Effector memory CD4-positive, alpha-beta T cell (primary cell): Measurements from ENCODE around the gene OGN.
"Not testable (repeated sequence)": the region's sequence is repeated elsewhere in the genome, so short reads cannot be mapped to it uniquely, and the experiment has no call there.

Experiments used
- DNase-seq, 3 donors: peaks; one replicate each; pipeline ENCODE4 v3.0.0-alpha.2; 2020
- H3K27ac ChIP-seq: 2 replicates; pipeline ENCODE4 v1.7.0; 2013; ENCODE audit warnings: mild to moderate bottlenecking, low read length, moderate library complexity; ENCODE audit not compliant: insufficient read depth, poor library complexity, severe bottlenecking
- H3K27me3 ChIP-seq: replicated peaks from 2 replicates; pipeline ENCODE4 v1.7.0; 2013; ENCODE audit warnings: mild to moderate bottlenecking, low read length; ENCODE audit not compliant: insufficient read depth, control insufficient read depth, poor library complexity, severe bottlenecking
- H3K36me3 ChIP-seq: 2 replicates; pipeline ENCODE4 v1.7.0; 2013; ENCODE audit warnings: mild to moderate bottlenecking, low read length, moderate library complexity; ENCODE audit not compliant: control insufficient read depth, insufficient read depth
- H3K4me1 ChIP-seq: 2 replicates; pipeline ENCODE4 v1.7.0; 2013; ENCODE audit warnings: low read length, mild to moderate bottlenecking; ENCODE audit not compliant: control insufficient read depth, insufficient read depth, poor library complexity, severe bottlenecking
- H3K4me3 ChIP-seq: 2 replicates; pipeline ENCODE4 v1.7.0; 2013; ENCODE audit warnings: low read length, low read depth, mild to moderate bottlenecking; ENCODE audit not compliant: insufficient read depth, poor library complexity, severe bottlenecking
- H3K9me3 ChIP-seq: 2 replicates; pipeline ENCODE4 v1.7.0; 2013; ENCODE audit warnings: mild to moderate bottlenecking, low read length, moderate library complexity; ENCODE audit not compliant: control insufficient read depth

OGN gene

DNA sequence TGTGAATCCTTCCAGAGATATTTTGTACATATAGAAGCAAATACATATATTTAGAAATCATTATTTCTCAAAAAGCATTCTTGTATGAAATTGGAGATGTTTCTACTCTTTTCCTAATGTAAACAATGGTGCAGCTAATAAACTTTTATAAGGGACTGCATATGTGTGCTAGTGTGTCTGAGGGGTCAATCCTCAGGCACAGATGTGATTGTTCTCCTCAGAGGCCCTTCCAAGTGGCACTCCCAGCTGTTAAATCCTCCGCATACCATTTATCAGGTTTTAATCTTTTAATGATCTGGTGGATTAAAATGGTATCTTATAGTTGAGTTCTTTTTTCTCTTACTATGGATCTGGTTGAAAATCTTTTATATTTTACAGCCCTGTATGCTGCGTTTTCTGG is 25.5 kb upstream of the OGN start:
- H3K4me1 ChIP-seq = no peaks in the 10 kb centered on the region
- no peak for DNase-seq
- H3K4me3 ChIP-seq = no peak overlapping the region
- H3K27me3 ChIP-seq = no peaks in the 10 kb centered on the region
- no peaks in the 10 kb centered on the region for H3K36me3 ChIP-seq
- no peaks in the 10 kb centered on the region for H3K9me3 ChIP-seq
- H3K27ac ChIP-seq = no peak overlapping the region

DNA sequence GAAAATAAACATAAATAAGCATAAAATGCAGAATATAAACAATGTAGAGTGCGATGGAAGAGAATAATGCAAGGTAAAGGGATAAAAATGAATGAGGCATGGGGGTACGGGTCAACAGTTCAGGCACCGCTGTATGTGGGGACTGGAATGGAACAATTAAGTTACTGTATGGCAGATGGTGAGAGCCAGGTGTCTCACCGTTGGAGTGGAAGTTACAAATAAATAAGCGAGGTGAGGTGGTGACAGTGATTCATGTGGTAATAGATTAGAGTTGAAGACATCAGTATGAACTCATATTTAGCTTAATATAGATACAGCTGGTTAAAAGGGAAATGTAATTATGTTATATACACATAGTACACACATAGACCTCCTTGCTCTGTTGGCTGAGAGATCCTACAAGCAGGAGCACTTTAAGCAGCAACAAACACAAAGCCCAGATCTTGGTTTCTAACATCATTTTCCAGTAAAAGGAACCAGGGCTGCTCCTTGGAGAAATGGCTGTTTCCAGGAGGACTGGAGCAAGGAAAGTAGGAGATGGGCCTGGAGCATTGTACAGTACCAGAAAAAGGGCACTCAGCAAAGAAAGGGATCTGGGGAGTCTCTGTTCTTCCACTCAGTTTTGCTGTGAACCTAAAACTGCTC is 22.2 kb upstream of the OGN start:
- H3K27ac ChIP-seq = no peak overlapping the region
- DNase-seq = no peak
- H3K27me3 ChIP-seq = no peaks in the 10 kb centered on the region

DNA sequence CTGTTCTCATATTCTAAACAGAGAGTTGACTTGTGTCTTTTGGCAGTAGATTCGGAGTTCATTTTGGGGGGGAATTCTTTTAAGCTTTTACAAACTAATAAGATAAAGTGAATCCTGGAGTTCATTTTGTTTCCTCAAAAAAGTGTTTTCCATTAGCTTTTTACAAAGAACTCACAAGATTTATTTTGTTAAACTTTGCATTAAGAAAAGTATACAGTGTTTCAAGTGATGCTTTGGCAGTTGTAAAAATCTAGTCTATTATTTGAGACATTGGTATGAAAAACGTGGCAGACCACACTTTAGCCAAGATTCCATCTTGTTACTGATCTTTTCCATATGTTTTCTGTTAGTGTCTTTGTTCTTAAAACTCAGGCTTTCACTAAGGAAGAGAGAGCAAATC is 21.1 kb upstream of the OGN start:
- Histone ChIP-seq H3K4me3 (no peak overlapping the region), H3K9me3 (no peaks in the 10 kb centered on the region), H3K27ac (no peak overlapping the region), H3K4me1 (no peaks in the 10 kb centered on the region), H3K36me3 (no peaks in the 10 kb centered on the region), H3K27me3 (no peaks in the 10 kb centered on the region)
- no peak for DNase-seq

More for the DNA sequence above, 22.2 kb upstream of the OGN start:
- H3K36me3 ChIP-seq = no peaks in the 10 kb centered on the region
- no peaks in the 10 kb centered on the region for H3K9me3 ChIP-seq
- H3K4me3 ChIP-seq = no peak overlapping the region
- no peaks in the 10 kb centered on the region for H3K4me1 ChIP-seq

DNA sequence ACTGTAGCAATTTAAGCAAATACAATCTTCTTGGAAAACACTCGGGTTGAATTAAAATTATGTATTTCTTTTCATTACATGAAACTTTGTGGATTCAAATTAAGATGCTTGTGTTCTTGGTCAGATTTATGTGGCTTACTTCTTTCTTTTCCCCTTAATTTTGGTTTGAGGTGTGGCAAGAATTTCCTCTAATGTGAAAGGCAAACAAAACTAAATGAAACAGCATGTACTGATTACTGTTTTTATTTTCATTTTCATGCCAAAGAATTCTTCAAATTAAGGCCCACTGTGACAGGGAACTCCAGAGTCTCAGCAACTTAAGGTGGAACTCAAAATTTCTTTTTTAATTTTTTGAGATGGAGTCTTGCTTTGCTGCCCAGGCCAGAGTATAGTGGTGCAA is 20.0 kb upstream of the OGN start, which contains the start of gene OMD:
Gene OMD, minus strand, starts transcription at position 132 of the 400 bp plus-strand sequence. CDS start 6,913 bp downstream, outside the sequence.
- Histone ChIP-seq H3K4me1 (no peaks in the 10 kb centered on the region), H3K27ac (no peak within 1 kb of the TSS), H3K36me3 (no peaks in the 10 kb centered on the region), H3K27me3 (no peaks in the 10 kb centered on the region), H3K4me3 (no peak within 1 kb of the TSS), H3K9me3 (no peaks in the 10 kb centered on the region)
- DNase-seq = no peak

GRCh38 chr9:92423612-92424011 is 19.2 kb upstream of the OGN start:
- no peaks in the 10 kb centered on the region for H3K4me1 ChIP-seq
- H3K4me3 ChIP-seq = no peak overlapping the region
- no peak for DNase-seq
- no peaks in the 10 kb centered on the region for H3K9me3 ChIP-seq
- no peaks in the 10 kb centered on the region for H3K27me3 ChIP-seq
- no peaks in the 10 kb centered on the region for H3K36me3 ChIP-seq
- H3K27ac ChIP-seq = no peak overlapping the region

DNA sequence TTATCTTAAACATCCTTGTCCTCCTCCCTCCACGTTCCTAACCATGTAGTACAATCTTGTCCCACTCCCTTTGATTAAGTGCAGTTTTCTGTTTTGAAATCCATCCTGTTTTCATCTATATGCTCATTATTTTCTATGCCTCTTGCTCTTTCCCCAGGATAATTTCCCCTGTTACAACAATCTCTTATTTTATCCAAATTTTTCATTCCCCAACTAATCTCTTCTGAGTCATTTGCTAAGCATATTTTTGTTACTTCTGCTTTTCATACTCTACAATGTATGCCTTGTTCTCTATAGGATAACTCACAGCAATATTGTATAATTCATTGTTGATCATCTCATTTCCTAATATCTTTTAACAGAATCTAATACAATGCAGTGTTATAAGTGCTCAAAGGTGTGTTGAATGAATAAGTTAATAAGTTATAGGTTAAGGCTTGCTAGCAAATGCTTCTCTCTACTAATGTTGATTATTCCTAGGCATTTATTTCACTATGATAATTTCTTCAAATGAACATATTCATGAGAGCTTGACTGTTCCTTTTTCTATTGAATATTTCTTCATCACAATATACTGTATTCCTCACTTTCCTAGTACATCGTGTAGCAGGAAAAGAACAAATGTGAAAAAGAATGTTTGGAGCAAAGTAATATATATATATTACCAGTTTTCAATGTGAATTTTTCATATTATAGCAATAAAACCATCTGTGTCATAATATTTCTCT is 18.4 kb upstream of the OGN start:
- no peak for DNase-seq
- no peaks in the 10 kb centered on the region for H3K27me3 ChIP-seq
- H3K9me3 ChIP-seq = no peaks in the 10 kb centered on the region
- no peak overlapping the region for H3K27ac ChIP-seq
- no peaks in the 10 kb centered on the region for H3K36me3 ChIP-seq
- H3K4me3 ChIP-seq = no peak overlapping the region
- no peaks in the 10 kb centered on the region for H3K4me1 ChIP-seq

DNA sequence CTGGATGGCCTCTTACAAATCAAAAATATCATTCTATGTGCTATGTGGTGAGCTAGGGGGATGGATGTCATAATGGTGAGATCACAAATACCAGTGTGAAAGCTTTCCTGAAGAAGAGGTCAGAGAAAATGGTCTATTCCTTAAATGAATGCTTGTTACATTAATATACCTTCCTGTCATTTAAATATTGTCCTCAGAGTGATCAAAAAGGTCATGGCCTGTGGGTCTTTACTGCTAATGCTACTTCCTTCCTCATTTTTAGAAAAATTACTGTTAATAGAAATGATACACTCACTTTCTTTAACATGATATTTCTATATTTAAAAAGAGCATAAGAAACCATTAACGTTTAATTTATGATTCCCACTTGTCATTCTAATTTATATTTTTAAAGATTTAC is 10.2 kb upstream of the OGN start:
- Histone ChIP-seq H3K27ac (no peak overlapping the region), H3K9me3 (no peaks in the 10 kb centered on the region), H3K36me3 (no peaks in the 10 kb centered on the region), H3K4me1 (no peaks in the 10 kb centered on the region), H3K27me3 (no peaks in the 10 kb centered on the region), H3K4me3 (no peak overlapping the region)
- DNase-seq = no peak

DNA sequence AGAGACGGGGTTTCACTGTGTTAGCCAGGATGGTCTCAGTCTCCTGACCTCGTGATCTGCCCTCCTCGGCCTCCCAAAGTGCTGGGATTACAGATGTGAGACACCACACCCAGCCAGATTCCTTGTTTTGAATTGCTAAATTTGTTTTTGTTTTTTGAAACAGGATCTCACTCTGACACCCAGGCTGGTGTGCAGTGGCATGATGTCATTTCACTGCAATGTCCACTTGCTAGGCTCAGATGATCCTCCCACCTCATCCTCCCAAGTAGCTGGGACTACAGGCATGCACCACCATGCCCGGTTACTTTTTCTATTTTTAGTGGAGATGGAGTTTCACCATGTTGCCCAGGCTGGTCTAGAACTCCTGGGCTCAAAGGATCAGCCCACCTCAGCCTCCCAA is 6.8 kb upstream of the OGN start:
- not testable (repeated sequence) for H3K36me3 ChIP-seq, DNase-seq, H3K9me3 ChIP-seq, H3K27me3 ChIP-seq, H3K27ac ChIP-seq, H3K4me1 ChIP-seq, H3K4me3 ChIP-seq

- Histone ChIP-seq H3K27me3 (no peaks in the 10 kb centered on the region), H3K36me3 (no peaks in the 10 kb centered on the region)
- DNase-seq = no peak
Observed at GRCh38 chr9:92408747-92409478, 4.5 kb upstream of the OGN start.

DNA sequence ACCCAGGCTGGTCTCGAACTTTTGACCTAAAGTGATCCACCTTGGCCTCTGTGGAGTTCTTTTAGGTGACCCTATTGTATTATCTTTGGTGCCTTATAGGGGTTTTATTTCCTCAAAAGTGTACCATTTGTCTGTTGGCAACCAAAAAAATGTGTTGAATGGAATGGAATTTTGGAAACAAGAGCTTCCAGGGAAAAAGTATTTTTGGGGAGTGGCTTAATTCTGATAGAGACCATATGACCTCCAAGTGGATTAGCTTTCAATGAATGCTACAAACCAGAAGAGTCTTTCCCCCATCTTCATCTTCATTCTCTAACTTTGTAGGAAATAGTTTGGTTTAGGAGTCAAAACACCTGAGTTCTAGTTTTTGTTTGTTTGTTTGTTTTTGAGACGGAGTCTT is 3.4 kb upstream of the OGN start:
- Histone ChIP-seq H3K27ac (no peak overlapping the region), H3K36me3 (no peaks in the 10 kb centered on the region), H3K4me1 (no peaks in the 10 kb centered on the region), H3K4me3 (no peak overlapping the region), H3K27me3 (no peaks in the 10 kb centered on the region), H3K9me3 (no peaks in the 10 kb centered on the region)
- DNase-seq = no peak

More at GRCh38 chr9:92408747-92409478, 4.5 kb upstream of the OGN start:
- no peak overlapping the region for H3K27ac ChIP-seq
- no peak overlapping the region for H3K4me3 ChIP-seq
- H3K4me1 ChIP-seq = no peaks in the 10 kb centered on the region
- H3K9me3 ChIP-seq = no peaks in the 10 kb centered on the region
